Umbilical cord (tissue), 2 donors: ENCODE results near the gene PPIL4. TPM values are rescaled to one million over a fixed set of nuclear protein-coding genes. Genes with fewer than 3 reads are reported as not detected.
"Not testable (repeated sequence)": the region's sequence is repeated elsewhere in the genome, so short reads cannot be mapped to it uniquely, and the experiment has no call there.

ENCODE experiments used
- DNase-seq: peaks from one replicate; pipeline ENCODE4 v3.0.0-alpha.2; 2015; ENCODE audit warnings: low spot score
- total RNA-seq: library from RNA; depleted of rRNA; stranded (reverse); fragments of >200 nt; gene quantifications from one replicate; pipeline ENCODE4 v1.2.3, GENCODE V29; 2014; ENCODE audit warnings: low replicate concordance; ENCODE audit not compliant: insufficient read depth

Gene PPIL4
- total RNA-seq, 1 donor from 2014 or later: 46.7 TPM

- DNase-seq: no peak
Measured at GRCh38 chr6:149483849-149484655, 61.8 kb downstream of the PPIL4 start.

GRCh38 chr6:149483334-149483725 is 62.5 kb downstream of the PPIL4 start:
- no peak for DNase-seq

- DNase-seq: no peak
Measured at GRCh38 chr6:149482545-149483333, 63.1 kb downstream of the PPIL4 start.

- no peak for DNase-seq
Measured at GRCh38 chr6:149480502-149481280, 65.2 kb downstream of the PPIL4 start.

GRCh38 chr6:149478631-149479314 is 67.1 kb downstream of the PPIL4 start:
- peak; percentile 43 for DNase-seq

- no peak for DNase-seq
Measured at GRCh38 chr6:149477544-149477943, 68.3 kb downstream of the PPIL4 start.

- DNase-seq: no peak
Measured at GRCh38 chr6:149476789-149477455, 68.9 kb downstream of the PPIL4 start.

GRCh38 chr6:149474108-149474935 is 71.5 kb downstream of the PPIL4 start:
- no peak for DNase-seq

GRCh38 chr6:149473080-149474052 is 72.5 kb downstream of the PPIL4 start:
- DNase-seq: no peak

- DNase-seq: no peak
Measured at GRCh38 chr6:149472241-149472640, 73.6 kb downstream of the PPIL4 start.

GRCh38 chr6:149471801-149472200 is 74.0 kb downstream of the PPIL4 start:
- DNase-seq: no peak

GRCh38 chr6:149470948-149471347 is 74.9 kb downstream of the PPIL4 start:
- DNase-seq: no peak

- DNase-seq: no peak
Measured at GRCh38 chr6:149468179-149468578, 77.7 kb downstream of the PPIL4 start.

GRCh38 chr6:149467265-149467664 is 78.6 kb downstream of the PPIL4 start:
- no peak for DNase-seq

GRCh38 chr6:149464411-149464810 is 81.4 kb downstream of the PPIL4 start:
- no peak for DNase-seq

GRCh38 chr6:149463781-149464180 is 82.1 kb downstream of the PPIL4 start:
- DNase-seq: no peak

GRCh38 chr6:149462712-149463111 is 83.1 kb downstream of the PPIL4 start:
- DNase-seq: not testable (repeated sequence)

GRCh38 chr6:149461670-149462069 is 84.2 kb downstream of the PPIL4 start:
- DNase-seq: no peak

GRCh38 chr6:149460249-149460648 is 85.6 kb downstream of the PPIL4 start:
- not testable (repeated sequence) for DNase-seq
